BE2C (cell line): ENCODE results near the gene EN2.
A peak's percentile ranks its signal among the peaks of the same experiment; 100 is the strongest.

Experiments
- DNase-seq: peaks from one replicate; pipeline ENCODE4 v3.0.0-alpha.2; 2020
- H3K27me3 ChIP-seq: fragments of 250-450 bp; sonication (Bioruptor Pico); 2 replicates; pipeline ENCODE4 v1.5.1; 2020; ENCODE audit warnings: mild to moderate bottlenecking
- H3K36me3 ChIP-seq: fragments of 250-450 bp; sonication (Bioruptor Pico); 2 replicates; pipeline ENCODE4 v1.5.1; 2020; ENCODE audit warnings: mild to moderate bottlenecking
- H3K4me1 ChIP-seq: fragments of 250-450 bp; sonication (Bioruptor Pico); 2 replicates; pipeline ENCODE4 v1.5.1; 2020
- H3K4me3 ChIP-seq: 2 replicates; pipeline ENCODE4 v1.5.1; 2011; ENCODE audit warnings: low read depth, low read length
- H3K9me3 ChIP-seq: fragments of 250-450 bp; sonication (Bioruptor Pico); 2 replicates; pipeline ENCODE4 v1.5.1; 2020
- TF ChIP-seq, protein P1 (sequence below): IDR thresholded peaks from 2 replicates; pipeline ENCODE4 v1.5.1; 2012; ENCODE audit warnings: mild to moderate bottlenecking, low read depth, low read length

EN2 gene

DNA sequence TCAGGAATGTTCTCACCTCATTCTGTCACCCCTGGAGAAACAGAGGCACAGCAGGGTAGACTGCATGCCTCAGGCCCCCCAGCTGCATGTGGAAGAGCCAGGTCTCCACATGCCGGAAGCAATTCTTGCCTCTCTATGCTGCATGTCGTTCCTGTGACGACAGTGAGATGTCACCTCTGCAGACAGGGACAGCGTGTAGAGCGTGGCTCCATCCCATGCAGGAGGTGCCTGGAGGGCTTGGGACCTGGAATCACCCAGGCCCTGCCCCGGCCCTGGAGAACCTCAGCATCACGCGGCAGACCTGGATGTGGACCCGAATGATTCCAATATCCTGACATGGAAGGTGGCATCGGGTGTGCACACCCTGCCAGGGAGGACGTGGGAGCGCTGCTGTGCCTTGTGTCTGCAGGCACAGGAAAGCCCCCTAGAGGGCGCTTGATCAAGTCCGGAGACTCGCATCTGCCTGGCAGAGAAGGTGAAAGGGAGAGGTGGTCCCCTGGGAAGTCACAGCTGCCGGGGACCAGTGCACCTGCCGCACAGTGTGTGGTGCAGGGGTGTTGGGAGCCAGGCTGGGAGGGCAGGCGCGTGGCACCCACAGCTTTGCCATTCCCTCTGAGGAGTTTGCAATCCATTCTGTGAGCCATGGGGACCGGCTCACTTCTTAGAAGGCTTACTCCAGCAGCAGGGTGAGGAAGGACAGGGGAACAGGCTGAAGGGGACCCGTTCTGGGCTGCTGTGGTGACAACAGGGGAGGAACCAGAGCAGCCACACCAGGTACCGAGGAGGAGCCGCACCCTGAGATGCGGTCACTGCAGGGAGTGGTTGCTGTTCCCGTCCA, 45.3 kb upstream of the EN2 start:
- no peaks in the 10 kb centered on the region for H3K36me3 ChIP-seq
- TF ChIP-seq, protein P1, sequence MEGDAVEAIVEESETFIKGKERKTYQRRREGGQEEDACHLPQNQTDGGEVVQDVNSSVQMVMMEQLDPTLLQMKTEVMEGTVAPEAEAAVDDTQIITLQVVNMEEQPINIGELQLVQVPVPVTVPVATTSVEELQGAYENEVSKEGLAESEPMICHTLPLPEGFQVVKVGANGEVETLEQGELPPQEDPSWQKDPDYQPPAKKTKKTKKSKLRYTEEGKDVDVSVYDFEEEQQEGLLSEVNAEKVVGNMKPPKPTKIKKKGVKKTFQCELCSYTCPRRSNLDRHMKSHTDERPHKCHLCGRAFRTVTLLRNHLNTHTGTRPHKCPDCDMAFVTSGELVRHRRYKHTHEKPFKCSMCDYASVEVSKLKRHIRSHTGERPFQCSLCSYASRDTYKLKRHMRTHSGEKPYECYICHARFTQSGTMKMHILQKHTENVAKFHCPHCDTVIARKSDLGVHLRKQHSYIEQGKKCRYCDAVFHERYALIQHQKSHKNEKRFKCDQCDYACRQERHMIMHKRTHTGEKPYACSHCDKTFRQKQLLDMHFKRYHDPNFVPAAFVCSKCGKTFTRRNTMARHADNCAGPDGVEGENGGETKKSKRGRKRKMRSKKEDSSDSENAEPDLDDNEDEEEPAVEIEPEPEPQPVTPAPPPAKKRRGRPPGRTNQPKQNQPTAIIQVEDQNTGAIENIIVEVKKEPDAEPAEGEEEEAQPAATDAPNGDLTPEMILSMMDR: peak; percentile 75
- no peaks in the 10 kb centered on the region for H3K4me1 ChIP-seq
- H3K27me3 ChIP-seq: peaks cover 34% of the 10 kb centered on the region
- no peak overlapping the region for H3K4me3 ChIP-seq
- DNase-seq: peak; percentile 69
- no peaks in the 10 kb centered on the region for H3K9me3 ChIP-seq

DNA sequence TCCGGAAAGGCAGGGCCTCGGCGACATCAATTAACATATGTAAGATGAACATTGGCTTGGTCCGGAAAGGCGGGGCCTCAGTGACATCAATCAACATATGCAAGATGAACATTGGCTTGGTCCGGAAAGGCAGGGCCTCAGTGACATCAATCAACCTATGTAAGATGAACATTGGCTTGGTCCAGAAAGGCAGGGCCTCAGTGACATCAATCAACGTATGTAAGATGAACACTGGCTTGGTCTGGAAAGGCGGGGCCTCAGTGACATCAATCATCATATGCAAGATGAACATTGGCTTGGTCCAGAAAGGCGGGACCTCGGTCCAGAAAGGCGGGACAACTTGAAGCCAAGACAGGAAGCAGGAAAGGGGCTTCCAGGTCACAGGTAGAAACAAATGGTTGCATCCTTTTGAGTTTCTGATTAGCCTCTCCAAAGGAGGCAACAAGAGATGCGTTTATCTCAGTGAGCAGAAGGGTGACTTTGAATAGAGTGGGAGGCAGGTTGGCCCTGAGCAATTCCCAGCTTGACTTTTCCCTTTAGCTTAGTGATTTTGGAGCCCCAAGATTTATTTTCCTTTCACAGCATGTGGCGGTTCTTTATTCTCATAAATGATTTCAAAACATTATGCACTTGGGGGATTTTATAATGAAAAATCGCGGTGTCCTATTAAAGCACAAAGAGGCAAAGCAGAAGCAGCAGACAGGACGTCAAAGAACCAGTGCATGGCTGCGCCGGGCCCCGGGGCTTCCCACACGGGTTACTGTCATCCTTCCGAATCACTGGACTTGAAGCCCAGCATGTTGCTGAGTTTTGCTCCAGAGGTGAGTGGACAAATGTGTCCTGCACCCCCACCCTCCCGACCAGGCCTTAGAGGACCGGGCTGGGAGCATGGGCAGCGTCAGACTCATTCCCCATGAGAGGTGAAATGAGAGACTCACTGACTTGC, 43.1 kb upstream of the EN2 start:
- no peaks in the 10 kb centered on the region for H3K36me3 ChIP-seq
- H3K4me1 ChIP-seq: no peaks in the 10 kb centered on the region
- no peak for DNase-seq
- no peak overlapping the region for H3K4me3 ChIP-seq
- no peaks in the 10 kb centered on the region for H3K9me3 ChIP-seq
- peaks cover 39% of the 10 kb centered on the region for H3K27me3 ChIP-seq
- TF ChIP-seq, protein P1: no peak

DNA sequence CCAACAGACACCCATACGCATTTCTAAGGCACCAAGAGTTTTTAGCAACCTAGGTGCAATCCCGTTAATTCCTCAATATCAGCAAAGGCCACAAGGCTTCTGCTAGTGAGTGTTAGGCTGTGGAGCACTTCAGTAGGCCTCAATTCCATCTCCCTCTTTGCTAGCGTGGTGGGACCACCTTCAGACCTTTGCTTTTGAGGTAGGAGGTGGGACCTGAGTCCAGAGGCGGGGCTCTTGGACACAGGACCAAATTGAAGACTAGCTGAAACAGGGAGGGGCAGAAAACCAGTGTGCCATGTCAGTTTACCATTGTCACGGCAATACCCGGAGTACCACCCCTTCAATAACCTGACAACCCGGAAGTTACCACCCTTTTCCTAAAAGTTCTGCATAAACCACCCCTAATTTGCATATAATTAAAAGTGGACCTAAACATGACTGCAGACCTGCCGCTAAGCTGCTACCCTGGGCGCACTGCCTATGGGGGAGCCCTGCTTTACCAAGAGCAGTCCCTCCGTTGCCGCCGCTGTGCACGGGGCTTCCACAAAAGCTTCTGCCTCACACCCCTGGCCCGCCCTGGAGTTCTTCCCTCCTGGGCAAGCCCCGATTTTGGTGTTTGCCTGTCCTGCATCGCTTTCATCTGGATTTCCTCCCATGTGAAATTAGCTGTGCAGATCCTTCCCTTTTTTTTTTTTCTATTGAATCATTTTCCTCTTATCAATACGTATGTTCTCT, 41.1 kb upstream of the EN2 start:
- Histone ChIP-seq H3K4me3 (no peak overlapping the region), H3K4me1 (no peaks in the 10 kb centered on the region), H3K36me3 (no peaks in the 10 kb centered on the region), H3K9me3 (no peaks in the 10 kb centered on the region), H3K27me3 (peaks cover 42% of the 10 kb centered on the region)
- no peak for DNase-seq
- TF ChIP-seq, protein P1: no peak

DNA sequence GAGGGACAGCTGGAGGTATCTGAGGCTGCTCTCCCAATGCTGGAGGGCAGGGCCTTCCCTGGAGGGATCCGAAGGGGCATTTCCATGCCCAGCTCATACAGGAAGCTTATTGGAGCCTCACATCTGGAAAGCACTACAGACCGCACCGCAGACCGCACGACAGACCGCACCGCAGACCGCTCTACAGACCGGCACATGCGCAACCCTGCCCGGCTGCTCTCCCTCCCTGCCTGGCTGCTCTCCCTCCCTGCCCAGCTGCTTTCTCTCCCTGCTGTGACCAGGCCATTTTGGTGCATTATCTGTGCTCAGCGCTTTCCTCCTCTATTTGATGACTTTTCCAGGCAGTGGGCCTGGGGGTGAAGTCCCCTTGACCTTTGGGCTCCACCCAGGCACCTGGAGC, 39.6 kb upstream of the EN2 start:
- TF ChIP-seq, protein P1: no peak
- Histone ChIP-seq H3K4me1 (no peaks in the 10 kb centered on the region), H3K27me3 (peaks cover 49% of the 10 kb centered on the region), H3K9me3 (no peaks in the 10 kb centered on the region), H3K4me3 (no peak overlapping the region), H3K36me3 (no peaks in the 10 kb centered on the region)
- no peak for DNase-seq

DNA sequence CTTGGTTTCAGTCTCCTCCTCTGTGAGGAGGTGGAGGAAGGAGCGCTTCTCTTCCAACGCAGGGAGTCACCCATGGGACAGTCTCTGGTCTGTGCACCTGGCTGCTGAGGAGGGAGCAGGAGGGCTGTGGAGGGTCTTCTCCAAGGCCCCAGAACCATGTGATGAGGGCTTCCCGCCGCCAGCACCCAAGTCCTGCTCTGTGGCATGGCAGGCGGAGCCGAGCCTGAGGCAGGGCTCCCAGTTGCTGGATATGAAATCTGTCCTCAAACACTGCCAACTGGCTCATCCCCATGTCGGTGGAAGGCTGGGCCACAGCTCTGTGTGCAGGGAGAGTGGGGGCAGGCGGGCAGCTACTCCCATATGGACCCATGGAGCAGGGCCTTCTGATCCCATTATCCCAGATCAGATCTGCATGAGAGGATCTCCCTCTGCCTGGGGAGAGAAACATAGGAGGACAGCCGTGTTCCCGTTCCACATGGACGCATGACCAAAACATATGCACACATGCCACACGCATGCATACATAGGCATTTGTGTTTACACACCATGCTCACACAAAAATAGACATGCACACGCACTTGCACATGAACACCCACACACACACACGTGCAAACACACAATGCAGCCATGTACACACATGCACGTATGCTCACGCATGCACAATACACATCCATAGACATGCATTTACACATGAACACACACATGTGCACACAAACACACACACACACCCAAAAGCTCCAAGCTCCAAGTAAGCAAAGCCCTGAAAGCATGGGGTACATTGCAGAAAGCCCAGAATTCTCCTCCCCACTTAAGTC, 38.8 kb upstream of the EN2 start:
- Histone ChIP-seq H3K36me3 (no peaks in the 10 kb centered on the region), H3K27me3 (peaks cover 55% of the 10 kb centered on the region), H3K4me3 (no peak overlapping the region), H3K9me3 (no peaks in the 10 kb centered on the region), H3K4me1 (no peaks in the 10 kb centered on the region)
- no peak for DNase-seq
- TF ChIP-seq, protein P1: no peak
